Stomach (tissue), 9 donors: Measurements from ENCODE around the gene CAMKK2. TPM values are rescaled to one million over a fixed set of nuclear protein-coding genes. Genes with fewer than 3 reads are reported as not detected.
"Not testable (repeated sequence)": the region's sequence is repeated elsewhere in the genome, so short reads cannot be mapped to it uniquely, and the experiment has no call there.

Experiments
- DNase-seq, 2 donors: peaks; one replicate each; pipeline versions ENCODE4 v3.0.0 to v3.0.0-alpha.2; 2013 to 2019
- H3K27ac ChIP-seq, 5 donors: fragments of 200-600 bp in 4 of 5; sonication (generic) in 4 of 5; one replicate each; pipeline ENCODE4 v1.5.1; 2013 to 2019; ENCODE audit warnings: mild to moderate bottlenecking in 1 of 5, moderate library complexity in 1 of 5
- H3K27me3 ChIP-seq, 3 donors: fragments of 200-600 bp; sonication (generic); one replicate each; pipeline ENCODE4 v1.5.1; 2017 to 2019; ENCODE audit warnings: mixed run types in 1 of 3
- H3K36me3 ChIP-seq, 4 donors: fragments of 200-600 bp; sonication (generic); 1 replicate in 3 of 4; 2 replicates in 1 of 4; pipeline ENCODE4 v1.5.1; 2016 to 2019
- H3K4me1 ChIP-seq, 4 donors: fragments of 200-600 bp; sonication (generic); one replicate each; pipeline ENCODE4 v1.5.1; 2016 to 2019
- H3K4me3 ChIP-seq, 4 donors: fragments of 200-600 bp; sonication (generic) in 3 of 4; one replicate each; pipeline ENCODE4 v1.5.1; 2016 to 2019; ENCODE audit warnings: mild to moderate bottlenecking in 1 of 4
- H3K9me3 ChIP-seq, 4 donors: fragments of 200-600 bp; sonication (generic); one replicate each; pipeline ENCODE4 v1.5.1; 2016 to 2019
- CTCF ChIP-seq, 7 experiments: fragments of 450-650 bp in 4 of 7; fragments of 200-600 bp in 3 of 7; sonication (generic) in 3 of 7; IDR thresholded peaks; one replicate each; pipeline ENCODE4 v1.5.1; 2016 to 2019; ENCODE audit warnings: antibody characterized with exemption in 7 of 7, control low read depth in 2 of 7, mild to moderate bottlenecking in 1 of 7
- EP300 ChIP-seq: sonication (generic); formaldehyde crosslinking; IDR thresholded peaks from one replicate; pipeline ENCODE4 v1.6.1; 2017; ENCODE audit warnings: antibody characterized with exemption
- POLR2A ChIP-seq, 4 donors: fragments of 450-650 bp; IDR thresholded peaks; one replicate each; pipeline ENCODE4 v1.6.1; 2016; ENCODE audit warnings: antibody characterized with exemption in 4 of 4, control low read depth in 2 of 4, mild to moderate bottlenecking in 1 of 4, moderate library complexity in 1 of 4
- POLR2AphosphoS5 ChIP-seq, 3 donors: sonication (generic); formaldehyde crosslinking; IDR thresholded peaks; one replicate each; pipeline ENCODE4 v1.6.1; 2016; ENCODE audit warnings: antibody characterized with exemption in 3 of 3
- WGBS, 5 donors: extraction: QIAGEN DNeasy Blood & Tissue Kit in 3 of 5; methylation state at CpG; one replicate each; pipeline versions ENCODE4 v1.1.5 to v1.1.7; 2013 to 2018; 5-methylcytosine and 5-hydroxymethylcytosine counted together
- intact Hi-C: fragments of 100-400 bp; cut with DNase I; formaldehyde crosslinking; loops from one replicate; pipeline ENCODE4 v1.15.1; 2023; ENCODE audit warnings: low total_unique reads
- polyA plus RNA-seq, 3 donors: library from polyadenylated mRNA; stranded (reverse); fragments of 200-250 nt; gene quantifications; one replicate each; pipeline ENCODE4 v1.2.3, GENCODE V29; 2013
- total RNA-seq, 5 donors: library from RNA; depleted of rRNA; stranded (reverse); fragments of >200 nt; gene quantifications; one replicate each; pipeline versions ENCODE4 v1.1.0 to v1.2.3, GENCODE V29; 2014 to 2016
- donor health status: healthy with polysubstance abuse.
- donor health status: Bipolar disorder and iron deficiency.
- donor health status: healthy.

Gene CAMKK2
- total and polyA plus RNA-seq, 8 donors, result 14.9 to 46.4 (median 21.7) TPM

- Histone ChIP-seq H3K27me3 (no peaks in the 10 kb centered on the region), H3K36me3 (peaks cover 0 to 10% (median 5%) of the 10 kb centered on the region in 4 donors), H3K27ac (peak overlapping the region in 3 of 5 donors; percentile 52 to 74 (median 69)), H3K9me3 (no peaks in the 10 kb centered on the region), H3K4me3 (no peak overlapping the region), H3K4me1 (peaks cover 26 to 78% (median 51%) of the 10 kb centered on the region in 4 donors)
- no peak for DNase-seq
- 95 to 100% (median 98%) methylated on average over 6 of the region's 6 CpGs for whole genome bisulfite sequencing, 5 donors
- TF ChIP-seq EP300 (no peak), POLR2A (IDR thresholded peaks at IDR 0.05) (no peak), POLR2AphosphoS5 (IDR thresholded peaks at IDR 0.05) (no peak), CTCF (IDR thresholded peaks at IDR 0.05) (no peak)
- intact Hi-C loops, result no loop called here
These were observed 12.7 kb downstream of the CAMKK2 start for GRCh38 chr12:121283841-121284240.

GRCh38 chr12:121283388-121283787, 13.1 kb downstream of the CAMKK2 start:
- peaks cover 24 to 77% (median 50%) of the 10 kb centered on the region in 4 donors for H3K4me1 ChIP-seq
- H3K4me3 ChIP-seq, result no peak overlapping the region
- peaks cover 0 to 13% (median 7%) of the 10 kb centered on the region in 4 donors for H3K36me3 ChIP-seq
- WGBS, 5 donors, result 88 to 93% (median 92%) methylated on average over 5 of the region's 5 CpGs
- TF ChIP-seq POLR2A (IDR thresholded peaks at IDR 0.05) (no peak), EP300 (no peak), POLR2AphosphoS5 (IDR thresholded peaks at IDR 0.05) (no peak), CTCF (IDR thresholded peaks at IDR 0.05) (no peak)
- DNase-seq, result no peak
- H3K27me3 ChIP-seq, result no peaks in the 10 kb centered on the region
- H3K27ac ChIP-seq, result peak overlapping the region in 3 of 5 donors; percentile 49 to 74 (median 66)
- H3K9me3 ChIP-seq, result no peaks in the 10 kb centered on the region
- intact Hi-C loops, result no loop called here

- H3K9me3 ChIP-seq, DNase-seq, intact Hi-C loops, H3K4me3 ChIP-seq, H3K27me3 ChIP-seq: not testable (repeated sequence)
- H3K4me1 ChIP-seq, result peaks cover 19 to 76% (median 45%) of the 10 kb centered on the region in 4 donors
- peaks cover 0 to 16% (median 7%) of the 10 kb centered on the region in 4 donors for H3K36me3 ChIP-seq
- peak overlapping the region in 4 of 5 donors; percentile 17 to 74 (median 58) for H3K27ac ChIP-seq
- 90 to 96% (median 92%) methylated on average over 10 to 11 of the region's 11 CpGs for WGBS, 5 donors
These were observed 13.6 kb downstream of the CAMKK2 start for GRCh38 chr12:121282910-121283309.

GRCh38 chr12:121282072-121282742, 14.3 kb downstream of the CAMKK2 start:
- H3K27me3 ChIP-seq, result no peaks in the 10 kb centered on the region
- no peak for DNase-seq
- H3K9me3 ChIP-seq, result no peaks in the 10 kb centered on the region
- WGBS, 5 donors, result 64 to 80% (median 72%) methylated on average over 10 of the region's 10 CpGs
- H3K4me3 ChIP-seq, result no peak overlapping the region
- H3K27ac ChIP-seq, result peak overlapping the region in 4 of 5 donors; percentile 17 to 74 (median 58)
- intact Hi-C loops, result no loop called here
- peaks cover 0 to 16% (median 7%) of the 10 kb centered on the region in 4 donors for H3K36me3 ChIP-seq
- peaks cover 19 to 73% (median 41%) of the 10 kb centered on the region in 4 donors for H3K4me1 ChIP-seq
- TF ChIP-seq POLR2AphosphoS5 (IDR thresholded peaks at IDR 0.05), result no peak
- TF ChIP-seq POLR2A (IDR thresholded peaks at IDR 0.05), result no peak
- TF ChIP-seq EP300, result no peak
- no peak for TF ChIP-seq CTCF (IDR thresholded peaks at IDR 0.05)

GRCh38 chr12:121281116-121281515, 15.4 kb downstream of the CAMKK2 start:
- H3K27ac ChIP-seq, intact Hi-C loops, H3K4me3 ChIP-seq, DNase-seq, H3K27me3 ChIP-seq, H3K9me3 ChIP-seq: not testable (repeated sequence)
- peaks cover 0 to 18% (median 9%) of the 10 kb centered on the region in 4 donors for H3K36me3 ChIP-seq
- peaks cover 19 to 71% (median 38%) of the 10 kb centered on the region in 4 donors for H3K4me1 ChIP-seq
- 86 to 91% (median 90%) methylated on average over 14 of the region's 14 CpGs for WGBS, 5 donors

GRCh38 chr12:121280531-121280930, 16.0 kb downstream of the CAMKK2 start:
- WGBS, 5 donors, result 87 to 88% (median 88%) methylated on average over 9 to 11 of the region's 11 CpGs
- H3K27me3 ChIP-seq, DNase-seq, H3K9me3 ChIP-seq, intact Hi-C loops, H3K4me3 ChIP-seq, H3K27ac ChIP-seq: not testable (repeated sequence)
- Histone ChIP-seq H3K36me3 (peaks cover 0 to 24% (median 15%) of the 10 kb centered on the region in 4 donors), H3K4me1 (peaks cover 19 to 68% (median 36%) of the 10 kb centered on the region in 4 donors)
